HepG2 (cell line): ENCODE measurements around the gene ATP10A. TPM values are rescaled to one million over a fixed set of nuclear protein-coding genes. Genes with fewer than 3 reads are reported as not detected.

Experiments used
- ATAC-seq: fragments of 200-7000 bp; cut with Tn5 transposase; 3 replicates; pipeline ENCODE4 v1.9.1; 2020; ENCODE audit warnings: mild to moderate bottlenecking, moderate library complexity
- BruUV-seq: library from RNA; stranded (reverse); fragments of 400-500 nt; replicated peaks from 2 replicates; lab custom pipeline; 2021; lab: Mats Ljungman, UMichigan
- CTCF ChIA-PET: fragments of 300-600 bp; formaldehyde crosslinking; extraction: SDS; loops from one replicate; lab custom pipeline; 2021; ENCODE audit warnings: low total read pairs, inconsistent platforms, low intra/inter-chr PET ratio; lab: Yijun Ruan, JAX
- POLR2A ChIA-PET: fragments of 350-600 bp; sonication (Branson Sonifier 250); formaldehyde crosslinking; loops from one replicate; lab custom pipeline; 2020; ENCODE audit warnings: antibody characterized with exemption, inconsistent platforms; lab: Yijun Ruan, JAX
- DNase-seq: peaks from one replicate; pipeline ENCODE4 v3.0.0-alpha.2; 2015; ENCODE audit warnings: low spot score
- FAIRE-seq: peaks from 3 replicates; lab custom pipeline; 2011; peaks lifted over from hg19 to GRCh38; lab: Jason Lieb, UNC
- H2AFZ ChIP-seq: one replicate; pipeline ENCODE4 v1.6.1; 2011; ENCODE audit warnings: low read length, inconsistent platforms
- H3K27ac ChIP-seq: fragments of 300-600 bp; 3 replicates; pipeline ENCODE4 v1.8.0; 2011; ENCODE audit warnings: mixed run types, mild to moderate bottlenecking, mixed read lengths, low read length, inconsistent platforms; ENCODE audit not compliant: insufficient read depth; ENCODE audit errors: extremely low read length
- H3K27me3 ChIP-seq, 2 experiments: fragments of 200-600 bp in 1 of 2; 2 replicates in 1 of 2; 3 replicates in 1 of 2; pipeline versions ENCODE4 v1.6.0 to v1.8.0; 2011; ENCODE audit warnings: low read length in 2 of 2, mild to moderate bottlenecking in 2 of 2, moderate library complexity in 2 of 2, inconsistent platforms in 1 of 2; ENCODE audit not compliant: insufficient read depth in 2 of 2, control insufficient read depth in 1 of 2
- H3K36me3 ChIP-seq, 2 experiments: fragments of 200-600 bp in 1 of 2; replicated peaks in 1 of 2; 2 replicates in 1 of 2; 3 replicates in 1 of 2; pipeline versions ENCODE4 v1.5.1 to v1.8.0; 2011; ENCODE audit warnings: low read length in 2 of 2, inconsistent platforms in 1 of 2; ENCODE audit not compliant: insufficient read depth in 2 of 2, control insufficient read depth in 1 of 2
- H3K4me1 ChIP-seq: 2 replicates; pipeline ENCODE4 v1.5.1; 2012; ENCODE audit warnings: low read length, inconsistent platforms; ENCODE audit not compliant: insufficient read depth
- H3K4me2 ChIP-seq: 2 replicates; pipeline ENCODE4 v1.6.0; 2011; ENCODE audit warnings: low read depth, low read length, inconsistent platforms
- H3K4me3 ChIP-seq, 3 experiments: fragments of 200-600 bp in 1 of 3; sonication (generic), shearing (Covaris generic) in 1 of 3; replicated peaks in 1 of 3; 2 replicates each; pipeline ENCODE4 v1.5.1; 2011 to 2016; ENCODE audit warnings: low read length in 3 of 3, inconsistent platforms in 2 of 3, low read depth in 2 of 3, mild to moderate bottlenecking in 2 of 3, control low read depth in 1 of 3, mixed read lengths in 1 of 3; ENCODE audit not compliant: insufficient read depth in 1 of 3
- H3K79me2 ChIP-seq: one replicate; pipeline ENCODE4 v1.6.1; 2011; ENCODE audit warnings: low read length, inconsistent platforms; ENCODE audit not compliant: insufficient read depth
- H3K9ac ChIP-seq: 2 replicates; pipeline ENCODE4 v1.6.0; 2011; ENCODE audit warnings: mild to moderate bottlenecking, low read depth, low read length, inconsistent platforms; ENCODE audit not compliant: insufficient read depth
- H3K9me3 ChIP-seq: 2 replicates; pipeline ENCODE4 v1.5.1; 2012; ENCODE audit warnings: mild to moderate bottlenecking, low read length
- H4K20me1 ChIP-seq: 2 replicates; pipeline ENCODE4 v1.6.0; 2011; ENCODE audit warnings: inconsistent platforms, mild to moderate bottlenecking, low read length, moderate library complexity; ENCODE audit not compliant: insufficient read depth
- CREM ChIP-seq, 2 experiments: sonication (generic) in 1 of 2; formaldehyde crosslinking in 1 of 2; IDR thresholded peaks; 2 replicates each; pipeline versions ENCODE4 v1.4.0 to v1.6.1; 2016 to 2020; ENCODE audit warnings: antibody characterized with exemption in 1 of 2, mild to moderate bottlenecking in 1 of 2, missing genetic modification reagents in 1 of 2
- ISL2 ChIP-seq: sonication (generic); formaldehyde crosslinking; IDR thresholded peaks from 2 replicates; pipeline ENCODE4 v1.5.0; 2020; ENCODE audit warnings: missing genetic modification reagents
- MEF2D ChIP-seq: sonication (generic); formaldehyde crosslinking; IDR thresholded peaks from 2 replicates; pipeline ENCODE4 v1.5.1; 2020; ENCODE audit warnings: mild to moderate bottlenecking, missing genetic modification reagents
- NFE2L1 ChIP-seq: sonication (generic); formaldehyde crosslinking; IDR thresholded peaks from 2 replicates; pipeline ENCODE4 v1.4.0; 2020; ENCODE audit warnings: missing genetic modification reagents, mild to moderate bottlenecking, borderline replicate concordance
- NR3C1 ChIP-seq: sonication (generic); formaldehyde crosslinking; IDR thresholded peaks from 2 replicates; pipeline ENCODE4 v1.4.0; 2020; ENCODE audit warnings: missing genetic modification reagents
- ONECUT2 ChIP-seq: sonication (generic); formaldehyde crosslinking; IDR thresholded peaks from 2 replicates; pipeline ENCODE4 v1.4.0; 2020; ENCODE audit warnings: missing genetic modification reagents
- POGZ ChIP-seq: sonication (generic); formaldehyde crosslinking; IDR thresholded peaks from 2 replicates; pipeline ENCODE4 v1.4.0; 2020; ENCODE audit warnings: mild to moderate bottlenecking, missing genetic modification reagents
- SAP130 ChIP-seq: IDR thresholded peaks from 2 replicates; pipeline ENCODE4 v1.6.1; 2016; ENCODE audit warnings: low read depth
- STAT5B ChIP-seq: sonication (generic); formaldehyde crosslinking; IDR thresholded peaks from 2 replicates; pipeline ENCODE4 v1.4.0; 2020; ENCODE audit warnings: missing genetic modification reagents
- SUZ12 ChIP-seq: fragments of 150-350 bp; IDR thresholded peaks from 2 replicates; pipeline ENCODE4 v1.6.1; 2014; ENCODE audit warnings: low read depth, low read length
- TBX2 ChIP-seq: sonication (generic); formaldehyde crosslinking; IDR thresholded peaks from 2 replicates; pipeline ENCODE4 v1.5.0; 2020; ENCODE audit warnings: missing genetic modification reagents, mild to moderate bottlenecking, borderline replicate concordance
- ZNF543 ChIP-seq: sonication (generic); formaldehyde crosslinking; IDR thresholded peaks from 2 replicates; pipeline ENCODE4 v1.4.0; 2020; ENCODE audit warnings: mild to moderate bottlenecking, missing genetic modification reagents
- WGBS: methylation state at CpG from one replicate; pipeline ENCODE4 v1.1.6; 2017; ENCODE audit warnings: low lambda C conversion rate; 5-methylcytosine and 5-hydroxymethylcytosine counted together
- in situ Hi-C: cut with HindIII; loops from 2 replicates; pipeline ENCODE4 v1.10.0; 2017; ENCODE audit warnings: low pct_unique_long_range_greater_than_20kb; ENCODE audit not compliant: extremely low pct_ligation_motif_present
- intact Hi-C: fragments of 100-400 bp; cut with micrococcal nuclease; formaldehyde crosslinking; loops from one replicate; pipeline ENCODE4 v1.10.0; 2022; ENCODE audit not compliant: unreplicated experiment
- polyA plus RNA-seq, 8 experiments: library from polyadenylated mRNA; depleted of rRNA in 3 of 8; stranded (reverse) in 7 of 8; unstranded in 1 of 8; fragments of >200 nt; fragmentation: Illumina TruSeq in 4 of 8; extraction: Trizol in 4 of 8; gene quantifications; 2 replicates each; pipeline versions ENCODE4 v1.2.1 to v1.2.3, GENCODE V29; 2011 to 2016; ENCODE audit warnings: low read depth in 4 of 8, missing spikeins in 1 of 8, mixed read lengths in 1 of 8; ENCODE audit not compliant: insufficient read depth in 1 of 8
- total RNA-seq, 5 experiments: library from RNA; depleted of rRNA; stranded (reverse); fragments of >200 nt; fragmentation: Illumina TruSeq; extraction: Trizol; gene quantifications; 2 replicates each; pipeline ENCODE4 v1.2.3, GENCODE V29; 2016; ENCODE audit warnings: low read depth in 1 of 5
- TF ChIP-seq, protein P1 (sequence below): sonication (generic); formaldehyde crosslinking; IDR thresholded peaks from 2 replicates; pipeline ENCODE4 v1.8.1; 2023; ENCODE audit warnings: mild to moderate bottlenecking, moderate library complexity, missing genetic modification reagents
- TF ChIP-seq, protein P2 (sequence below): sonication (generic); formaldehyde crosslinking; conservative IDR thresholded peaks from 2 replicates; pipeline ENCODE4 v1.4.0; 2020; ENCODE audit warnings: missing genetic modification reagents
- TF ChIP-seq, protein P3 (sequence below): IDR thresholded peaks from 2 replicates; pipeline ENCODE4 v1.6.1; 2012; ENCODE audit warnings: inconsistent platforms

The ATP10A gene
- total and polyA plus RNA-seq, 2 of the 13 experiments (the other 11 are each of a cell fraction or from before 2014, with no cell fraction given), result 0.58 to 4.2 TPM

DNA sequence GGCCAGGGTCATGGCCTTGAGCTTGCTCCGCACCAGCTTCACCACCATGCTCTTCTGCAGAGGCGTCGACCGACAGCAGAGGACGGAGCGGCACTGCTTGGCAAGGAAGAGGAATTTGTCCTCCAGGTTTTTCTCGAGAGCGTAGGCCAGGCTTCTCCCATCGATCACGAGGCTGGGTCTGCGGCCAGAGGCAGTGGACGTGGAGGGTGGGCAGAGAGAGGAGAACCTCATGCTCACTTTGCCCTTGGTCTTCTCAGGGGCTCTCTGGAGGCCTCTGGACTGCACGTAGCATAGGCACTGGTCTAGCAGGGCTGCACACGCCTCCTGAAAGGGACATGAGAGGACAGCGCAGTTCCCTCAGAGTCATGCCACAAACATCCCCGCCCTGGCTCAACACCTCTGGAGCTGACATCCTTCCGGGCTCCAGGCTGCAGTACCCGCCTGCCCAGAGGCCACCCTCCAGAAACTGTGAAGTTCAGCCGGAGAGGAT lies 168.3 kb downstream of the ATP10A start:
- in situ Hi-C loops, result no loop called here
- DNase-seq (no peak), FAIRE-seq (no peak), ATAC-seq (no peak)
- WGBS, result 72% methylated on average over 5 of the region's 19 CpGs
- Histone ChIP-seq H3K4me1 (no peaks in the 10 kb centered on the region), H3K9ac (no peak overlapping the region), H4K20me1 (no peaks in the 10 kb centered on the region), H3K4me3 (no peak overlapping the region), H3K27me3 (no peaks in the 10 kb centered on the region), H3K79me2 (no peaks in the 10 kb centered on the region), H3K36me3 (no peaks in the 10 kb centered on the region), H2AFZ (no peak overlapping the region), H3K9me3 (no peaks in the 10 kb centered on the region), H3K27ac (no peak overlapping the region), H3K4me2 (no peak overlapping the region)
- intact Hi-C loops, result loop anchor here (10.0 kb wide), 1 partner anchor 1170 kb away; the partner anchor contains the start of gene GABRA5
- TF ChIP-seq, protein P1, sequence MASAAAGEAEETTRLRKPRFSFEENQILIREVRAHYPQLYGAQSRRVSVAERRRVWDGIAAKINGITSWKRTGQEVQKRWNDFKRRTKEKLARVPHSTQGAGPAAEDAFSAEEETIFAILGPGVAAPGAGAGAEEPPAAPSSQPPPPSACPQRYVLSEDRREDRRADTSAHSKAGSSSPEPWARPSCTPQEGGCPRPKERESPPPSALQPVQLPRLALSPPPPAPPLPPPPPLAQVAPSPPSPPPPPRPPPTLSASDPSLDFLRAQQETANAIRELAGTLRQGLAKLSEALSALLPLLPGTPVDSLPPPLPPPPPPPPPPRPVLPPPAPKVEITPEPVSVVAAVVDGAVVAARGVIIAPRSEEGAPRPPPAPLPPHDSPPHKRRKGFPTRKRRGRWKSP (CRISPR knock-in tag), result no peak
- TF ChIP-seq, protein P2, sequence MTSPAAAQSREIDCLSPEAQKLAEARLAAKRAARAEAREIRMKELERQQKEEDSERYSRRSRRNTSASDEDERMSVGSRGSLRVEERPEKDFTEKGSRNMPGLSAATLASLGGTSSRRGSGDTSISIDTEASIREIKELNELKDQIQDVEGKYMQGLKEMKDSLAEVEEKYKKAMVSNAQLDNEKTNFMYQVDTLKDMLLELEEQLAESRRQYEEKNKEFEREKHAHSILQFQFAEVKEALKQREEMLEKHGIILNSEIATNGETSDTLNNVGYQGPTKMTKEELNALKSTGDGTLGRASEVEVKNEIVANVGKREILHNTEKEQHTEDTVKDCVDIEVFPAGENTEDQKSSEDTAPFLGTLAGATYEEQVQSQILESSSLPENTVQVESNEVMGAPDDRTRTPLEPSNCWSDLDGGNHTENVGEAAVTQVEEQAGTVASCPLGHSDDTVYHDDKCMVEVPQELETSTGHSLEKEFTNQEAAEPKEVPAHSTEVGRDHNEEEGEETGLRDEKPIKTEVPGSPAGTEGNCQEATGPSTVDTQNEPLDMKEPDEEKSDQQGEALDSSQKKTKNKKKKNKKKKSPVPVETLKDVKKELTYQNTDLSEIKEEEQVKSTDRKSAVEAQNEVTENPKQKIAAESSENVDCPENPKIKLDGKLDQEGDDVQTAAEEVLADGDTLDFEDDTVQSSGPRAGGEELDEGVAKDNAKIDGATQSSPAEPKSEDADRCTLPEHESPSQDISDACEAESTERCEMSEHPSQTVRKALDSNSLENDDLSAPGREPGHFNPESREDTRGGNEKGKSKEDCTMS (CRISPR knock-in tag), result no peak
- TF ChIP-seq CREM (IDR thresholded peaks at IDR 0.05) (no peak), CREM (CRISPR knock-in tag; IDR thresholded peaks at IDR 0.05) (no peak), STAT5B (no peak), POGZ (CRISPR knock-in tag) (no peak), ZNF543 (CRISPR knock-in tag) (no peak), NFE2L1 (CRISPR knock-in tag) (no peak), SAP130 (no peak), NR3C1 (CRISPR knock-in tag) (no peak), SUZ12 (no peak), MEF2D (no peak), TBX2 (CRISPR knock-in tag) (no peak), ISL2 (no peak), ONECUT2 (CRISPR knock-in tag) (no peak)
- TF ChIP-seq, protein P3, sequence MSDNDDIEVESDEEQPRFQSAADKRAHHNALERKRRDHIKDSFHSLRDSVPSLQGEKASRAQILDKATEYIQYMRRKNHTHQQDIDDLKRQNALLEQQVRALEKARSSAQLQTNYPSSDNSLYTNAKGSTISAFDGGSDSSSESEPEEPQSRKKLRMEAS, result no peak
- CTCF ChIA-PET, result no interaction called here
- POLR2A ChIA-PET, result no interaction called here
- BruUV-seq, result no TSS peak
